ENCODE data around the gene FAM181A. TPM values are rescaled to one million over a fixed set of nuclear protein-coding genes. Genes with fewer than 3 reads are reported as not detected.

Gene FAM181A
- polyA plus RNA-seq, 1 donor from 2014 or later = 0.43 TPM

DNA sequence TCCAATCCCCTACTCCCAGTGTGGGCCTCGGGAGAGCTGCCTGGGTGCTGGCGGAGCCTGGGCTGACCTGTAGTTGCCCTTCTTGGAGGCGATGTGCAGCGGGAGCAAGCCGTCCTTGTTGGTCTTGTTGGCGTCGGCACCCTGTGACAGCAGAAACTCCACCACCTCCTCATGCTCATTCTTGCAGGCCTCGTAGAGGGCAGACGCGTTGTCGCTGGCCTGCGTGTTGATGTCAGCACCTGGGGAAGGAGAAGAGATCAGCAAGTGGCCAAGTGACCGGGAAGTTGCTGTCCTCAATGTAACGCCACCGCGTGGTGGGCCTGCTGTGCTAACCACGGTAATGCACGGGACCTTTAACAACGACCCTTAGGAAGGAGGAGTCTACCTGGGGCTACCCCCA, 20.1 kb downstream of the FAM181A start:
- Histone ChIP-seq H3K9ac (ENCODE audit: low read length) (no peak overlapping the region), H2AFZ (ENCODE audit: low read depth, low read length) (no peak overlapping the region), H3K36me3 (ENCODE audit: insufficient read depth, low read length) (no peaks in the 10 kb centered on the region), H3K9me2 (ENCODE audit: insufficient read depth, low read length) (no peaks in the 10 kb centered on the region), H3F3A (ENCODE audit: insufficient read depth, low read length, poor library complexity, severe bottlenecking) (no peaks in the 10 kb centered on the region), H3K27ac (ENCODE audit: low read length) (no peak overlapping the region), H3K9me3 (ENCODE audit: low read length) (no peaks in the 10 kb centered on the region), H3K4me2 (ENCODE audit: low read length) (no peak overlapping the region), H3K79me2 (replicated peaks; ENCODE audit: insufficient read depth, low read length) (no peaks in the 10 kb centered on the region), H3K27me3 (ENCODE audit: insufficient read depth, low read depth, low read length) (no peaks in the 10 kb centered on the region), H3K4me3 (ENCODE audit: low read length) (no peak overlapping the region), H4K20me1 (ENCODE audit: insufficient read depth) (no peaks in the 10 kb centered on the region)
- no peak for TF ChIP-seq RAD21 (conservative IDR thresholded peaks at IDR 0.05)
- TF ChIP-seq MXI1 (conservative IDR thresholded peaks at IDR 0.05; ENCODE audit: poor library complexity, severe bottlenecking) = no peak
- TF ChIP-seq, protein P1, sequence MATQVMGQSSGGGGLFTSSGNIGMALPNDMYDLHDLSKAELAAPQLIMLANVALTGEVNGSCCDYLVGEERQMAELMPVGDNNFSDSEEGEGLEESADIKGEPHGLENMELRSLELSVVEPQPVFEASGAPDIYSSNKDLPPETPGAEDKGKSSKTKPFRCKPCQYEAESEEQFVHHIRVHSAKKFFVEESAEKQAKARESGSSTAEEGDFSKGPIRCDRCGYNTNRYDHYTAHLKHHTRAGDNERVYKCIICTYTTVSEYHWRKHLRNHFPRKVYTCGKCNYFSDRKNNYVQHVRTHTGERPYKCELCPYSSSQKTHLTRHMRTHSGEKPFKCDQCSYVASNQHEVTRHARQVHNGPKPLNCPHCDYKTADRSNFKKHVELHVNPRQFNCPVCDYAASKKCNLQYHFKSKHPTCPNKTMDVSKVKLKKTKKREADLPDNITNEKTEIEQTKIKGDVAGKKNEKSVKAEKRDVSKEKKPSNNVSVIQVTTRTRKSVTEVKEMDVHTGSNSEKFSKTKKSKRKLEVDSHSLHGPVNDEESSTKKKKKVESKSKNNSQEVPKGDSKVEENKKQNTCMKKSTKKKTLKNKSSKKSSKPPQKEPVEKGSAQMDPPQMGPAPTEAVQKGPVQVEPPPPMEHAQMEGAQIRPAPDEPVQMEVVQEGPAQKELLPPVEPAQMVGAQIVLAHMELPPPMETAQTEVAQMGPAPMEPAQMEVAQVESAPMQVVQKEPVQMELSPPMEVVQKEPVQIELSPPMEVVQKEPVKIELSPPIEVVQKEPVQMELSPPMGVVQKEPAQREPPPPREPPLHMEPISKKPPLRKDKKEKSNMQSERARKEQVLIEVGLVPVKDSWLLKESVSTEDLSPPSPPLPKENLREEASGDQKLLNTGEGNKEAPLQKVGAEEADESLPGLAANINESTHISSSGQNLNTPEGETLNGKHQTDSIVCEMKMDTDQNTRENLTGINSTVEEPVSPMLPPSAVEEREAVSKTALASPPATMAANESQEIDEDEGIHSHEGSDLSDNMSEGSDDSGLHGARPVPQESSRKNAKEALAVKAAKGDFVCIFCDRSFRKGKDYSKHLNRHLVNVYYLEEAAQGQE (IDR thresholded peaks at IDR 0.05; ENCODE audit: borderline replicate concordance) = no peak
- no peak for TF ChIP-seq EZH2 (IDR thresholded peaks at IDR 0.05; ENCODE audit: borderline replicate concordance, insufficient read depth, low read length, poor library complexity, severe bottlenecking)
- TF ChIP-seq, protein P2, sequence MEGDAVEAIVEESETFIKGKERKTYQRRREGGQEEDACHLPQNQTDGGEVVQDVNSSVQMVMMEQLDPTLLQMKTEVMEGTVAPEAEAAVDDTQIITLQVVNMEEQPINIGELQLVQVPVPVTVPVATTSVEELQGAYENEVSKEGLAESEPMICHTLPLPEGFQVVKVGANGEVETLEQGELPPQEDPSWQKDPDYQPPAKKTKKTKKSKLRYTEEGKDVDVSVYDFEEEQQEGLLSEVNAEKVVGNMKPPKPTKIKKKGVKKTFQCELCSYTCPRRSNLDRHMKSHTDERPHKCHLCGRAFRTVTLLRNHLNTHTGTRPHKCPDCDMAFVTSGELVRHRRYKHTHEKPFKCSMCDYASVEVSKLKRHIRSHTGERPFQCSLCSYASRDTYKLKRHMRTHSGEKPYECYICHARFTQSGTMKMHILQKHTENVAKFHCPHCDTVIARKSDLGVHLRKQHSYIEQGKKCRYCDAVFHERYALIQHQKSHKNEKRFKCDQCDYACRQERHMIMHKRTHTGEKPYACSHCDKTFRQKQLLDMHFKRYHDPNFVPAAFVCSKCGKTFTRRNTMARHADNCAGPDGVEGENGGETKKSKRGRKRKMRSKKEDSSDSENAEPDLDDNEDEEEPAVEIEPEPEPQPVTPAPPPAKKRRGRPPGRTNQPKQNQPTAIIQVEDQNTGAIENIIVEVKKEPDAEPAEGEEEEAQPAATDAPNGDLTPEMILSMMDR (IDR thresholded peaks at IDR 0.05; ENCODE audit: poor library complexity, severe bottlenecking) = no peak
- TF ChIP-seq EP300 (conservative IDR thresholded peaks at IDR 0.05; ENCODE audit: poor library complexity, severe bottlenecking) = no peak
- TF ChIP-seq POLR2AphosphoS5 (IDR thresholded peaks at IDR 0.05) = no peak
- no peak for TF ChIP-seq TAF1 (IDR thresholded peaks at IDR 0.05; ENCODE audit: low read depth)
- TF ChIP-seq SMC3 (conservative IDR thresholded peaks at IDR 0.05; ENCODE audit: poor library complexity) = no peak

DNA sequence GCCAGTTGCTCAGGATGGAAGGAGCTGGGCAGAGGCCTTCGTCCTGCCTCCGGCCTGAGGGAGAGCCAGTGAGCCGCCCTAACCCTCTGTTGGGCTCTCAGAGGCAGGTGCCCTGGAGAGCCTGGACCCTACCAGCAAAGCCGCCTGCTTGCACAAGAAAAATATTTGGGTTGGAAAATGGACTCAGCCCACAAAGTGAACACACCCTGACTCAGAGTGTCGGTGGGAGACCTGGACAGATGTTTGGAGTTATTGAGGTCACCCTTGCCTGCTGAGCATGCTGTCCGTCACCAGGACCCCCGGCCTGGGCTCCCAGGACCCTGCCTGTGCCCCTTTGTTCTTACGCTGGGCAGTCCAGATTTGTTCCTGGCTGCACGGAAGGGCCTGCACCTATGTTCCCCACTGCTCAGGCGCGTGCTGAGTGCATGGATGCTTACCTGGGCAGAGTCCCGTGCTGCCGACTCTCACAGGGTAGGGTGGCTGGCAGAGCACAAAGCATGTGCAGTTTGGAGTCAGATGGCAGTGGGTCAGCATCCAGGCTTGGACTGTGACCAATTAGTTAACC, 22.4 kb downstream of the FAM181A start:
- H4K20me1 ChIP-seq (ENCODE audit: insufficient read depth) = no peaks in the 10 kb centered on the region
- no peaks in the 10 kb centered on the region for H3K9me3 ChIP-seq (ENCODE audit: low read length)
- no peak overlapping the region for H2AFZ ChIP-seq (ENCODE audit: low read depth, low read length)
- no peaks in the 10 kb centered on the region for H3K27me3 ChIP-seq (ENCODE audit: insufficient read depth, low read depth, low read length)
- no peak overlapping the region for H3K9ac ChIP-seq (ENCODE audit: low read length)
- no peaks in the 10 kb centered on the region for H3F3A ChIP-seq (ENCODE audit: insufficient read depth, low read length, poor library complexity, severe bottlenecking)
- no peak overlapping the region for H3K4me2 ChIP-seq (ENCODE audit: low read length)
- H3K27ac ChIP-seq (ENCODE audit: low read length) = no peak overlapping the region
- no peaks in the 10 kb centered on the region for H3K79me2 ChIP-seq (replicated peaks; ENCODE audit: insufficient read depth, low read length)
- no peak overlapping the region for H3K4me3 ChIP-seq (ENCODE audit: low read length)
- TF ChIP-seq EZH2 (IDR thresholded peaks at IDR 0.05; ENCODE audit: borderline replicate concordance, insufficient read depth, low read length, poor library complexity, severe bottlenecking) (no peak), SMC3 (conservative IDR thresholded peaks at IDR 0.05; ENCODE audit: poor library complexity) (no peak)
- H3K9me2 ChIP-seq (ENCODE audit: insufficient read depth, low read length) = no peaks in the 10 kb centered on the region
- no peaks in the 10 kb centered on the region for H3K36me3 ChIP-seq (ENCODE audit: insufficient read depth, low read length)
